BLaER1 treated with 17β-estradiol and CSF1 and Interleukin-3, amounts not matched to agents 10 nM and 100 nM (cell line): ENCODE results near the gene ISLR2.

Experiments used
- H3K27ac ChIP-seq, 11 experiments: shearing (Covaris generic); formaldehyde crosslinking; 2 replicates each; pipeline ENCODE4 v1.8.1; 2022
- H3K27me3 ChIP-seq, 11 experiments: shearing (Covaris generic); formaldehyde crosslinking; 2 replicates each; pipeline ENCODE4 v1.8.1; 2022
- H3K36me3 ChIP-seq, 11 experiments: shearing (Covaris generic); formaldehyde crosslinking; 2 replicates each; pipeline ENCODE4 v1.8.1; 2022
- H3K4me1 ChIP-seq, 10 experiments: shearing (Covaris generic); formaldehyde crosslinking; 2 replicates each; pipeline ENCODE4 v1.8.1; 2022
- H3K4me2 ChIP-seq, 11 experiments: shearing (Covaris generic); formaldehyde crosslinking; 2 replicates each; pipeline ENCODE4 v1.8.1; 2022
- H3K4me3 ChIP-seq, 10 experiments: shearing (Covaris generic); formaldehyde crosslinking; 2 replicates each; pipeline ENCODE4 v1.8.1; 2022
- H3K9ac ChIP-seq, 11 experiments: shearing (Covaris generic); formaldehyde crosslinking; 2 replicates each; pipeline ENCODE4 v1.8.1; 2022
- H3K9me3 ChIP-seq, 11 experiments: shearing (Covaris generic); formaldehyde crosslinking; replicated peaks in 1 of 11; 2 replicates each; pipeline ENCODE4 v1.8.1; 2022
- H4K20me1 ChIP-seq, 11 experiments: shearing (Covaris generic); formaldehyde crosslinking; 2 replicates each; pipeline ENCODE4 v1.8.1; 2022
- Cebpa-rat ChIP-seq, 11 experiments: shearing (Covaris generic); IDR thresholded peaks; 2 replicates each; pipeline ENCODE4 v1.8.1; 2022

The ISLR2 gene

DNA sequence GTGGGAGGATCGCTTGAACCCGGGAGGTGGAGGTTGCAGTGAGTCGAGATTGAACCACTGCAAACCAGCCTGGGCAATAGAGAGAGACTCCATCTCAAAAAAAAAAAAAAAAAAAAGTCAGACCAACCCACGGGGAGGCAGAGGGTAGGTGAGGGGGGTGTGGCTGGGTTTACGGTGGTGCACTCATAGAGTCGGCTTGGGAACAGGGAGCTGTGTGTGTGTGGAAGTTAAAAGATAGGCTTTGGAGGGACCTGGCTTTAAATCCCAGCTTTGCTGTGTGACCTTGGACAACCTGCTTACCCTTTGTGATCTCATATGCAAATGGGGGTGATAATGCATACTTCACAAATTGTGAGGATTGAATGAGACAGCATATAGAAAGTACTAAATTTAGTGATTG, 10.0 kb upstream of the ISLR2 start:
- Histone ChIP-seq H3K9me3 (peaks cover 0 to 6% (median 0%) of the 10 kb centered on the region in 11 experiments; a peak in 3 of 22 replicates), H3K27ac (no peak overlapping the region), H4K20me1 (no peaks in the 10 kb centered on the region; a peak in 2 of 22 replicates), H3K4me3 (no peak overlapping the region), H3K4me2 (no peak overlapping the region), H3K9ac (no peak overlapping the region), H3K27me3 (peaks cover 0 to 3% (median 0%) of the 10 kb centered on the region in 11 experiments; a peak in 2 of 22 replicates), H3K4me1 (peaks cover 29 to 44% (median 42%) of the 10 kb centered on the region in 10 experiments), H3K36me3 (no peaks in the 10 kb centered on the region)
- no peak for TF ChIP-seq Cebpa-rat (IDR thresholded peaks at IDR 0.05)

DNA sequence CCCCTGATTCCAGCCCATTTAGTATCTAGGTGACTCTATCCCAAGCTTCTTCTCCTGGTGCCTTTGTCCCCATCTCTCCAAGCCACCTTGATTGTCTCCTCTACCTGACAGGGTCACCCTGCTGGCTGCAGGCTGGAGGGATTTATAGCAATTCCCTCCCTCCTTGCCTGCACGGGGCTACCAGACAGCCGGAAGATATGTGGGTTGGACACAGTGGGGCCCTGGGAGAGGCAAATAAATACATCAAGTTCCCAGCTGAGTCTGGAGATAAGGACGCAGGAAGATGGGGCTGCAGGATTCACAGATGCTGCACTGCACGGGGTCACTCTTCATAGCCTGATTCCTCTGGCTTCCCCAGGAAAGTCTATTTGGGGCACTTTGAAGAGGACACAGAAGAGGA, 9.3 kb upstream of the ISLR2 start:
- H3K4me2 ChIP-seq = peak overlapping the region in 5 of 11 experiments; percentile 76 to 94 (median 86); a peak in 3 of 22 replicates
- peaks cover 0 to 6% (median 0%) of the 10 kb centered on the region in 11 experiments; a peak in 3 of 22 replicates for H3K9me3 ChIP-seq
- no peak overlapping the region for H3K27ac ChIP-seq
- TF ChIP-seq Cebpa-rat (IDR thresholded peaks at IDR 0.05) = no peak
- H3K4me3 ChIP-seq = no peak overlapping the region
- H3K9ac ChIP-seq = no peak overlapping the region
- H4K20me1 ChIP-seq = no peaks in the 10 kb centered on the region; a peak in 2 of 22 replicates
- H3K36me3 ChIP-seq = no peaks in the 10 kb centered on the region
- H3K4me1 ChIP-seq = peaks cover 29 to 46% (median 44%) of the 10 kb centered on the region in 10 experiments
- H3K27me3 ChIP-seq = peaks cover 0 to 3% (median 0%) of the 10 kb centered on the region in 11 experiments; a peak in 3 of 22 replicates

DNA sequence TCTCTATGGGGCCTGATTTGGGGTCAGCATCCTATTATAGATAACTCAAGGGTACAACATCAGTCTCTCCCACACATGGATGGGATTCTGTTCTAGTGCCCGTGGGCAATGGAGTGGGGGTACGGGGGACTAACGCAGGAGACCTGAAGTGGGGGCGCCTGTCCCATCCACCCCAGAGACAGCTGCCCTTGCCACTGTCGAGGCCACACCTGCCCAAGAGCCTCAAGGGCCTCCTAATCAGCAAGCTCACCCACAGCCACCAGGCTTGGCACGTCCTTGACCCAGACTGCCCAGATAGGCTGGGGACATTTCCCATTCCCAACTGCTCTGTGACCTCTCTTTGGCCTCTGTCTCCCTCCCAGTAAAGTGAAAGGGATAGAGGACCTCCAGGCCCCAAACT, 8.5 kb upstream of the ISLR2 start:
- H3K4me2 ChIP-seq = peak overlapping the region; percentile 46 to 94 (median 83); a peak in 20 of 22 replicates

DNA sequence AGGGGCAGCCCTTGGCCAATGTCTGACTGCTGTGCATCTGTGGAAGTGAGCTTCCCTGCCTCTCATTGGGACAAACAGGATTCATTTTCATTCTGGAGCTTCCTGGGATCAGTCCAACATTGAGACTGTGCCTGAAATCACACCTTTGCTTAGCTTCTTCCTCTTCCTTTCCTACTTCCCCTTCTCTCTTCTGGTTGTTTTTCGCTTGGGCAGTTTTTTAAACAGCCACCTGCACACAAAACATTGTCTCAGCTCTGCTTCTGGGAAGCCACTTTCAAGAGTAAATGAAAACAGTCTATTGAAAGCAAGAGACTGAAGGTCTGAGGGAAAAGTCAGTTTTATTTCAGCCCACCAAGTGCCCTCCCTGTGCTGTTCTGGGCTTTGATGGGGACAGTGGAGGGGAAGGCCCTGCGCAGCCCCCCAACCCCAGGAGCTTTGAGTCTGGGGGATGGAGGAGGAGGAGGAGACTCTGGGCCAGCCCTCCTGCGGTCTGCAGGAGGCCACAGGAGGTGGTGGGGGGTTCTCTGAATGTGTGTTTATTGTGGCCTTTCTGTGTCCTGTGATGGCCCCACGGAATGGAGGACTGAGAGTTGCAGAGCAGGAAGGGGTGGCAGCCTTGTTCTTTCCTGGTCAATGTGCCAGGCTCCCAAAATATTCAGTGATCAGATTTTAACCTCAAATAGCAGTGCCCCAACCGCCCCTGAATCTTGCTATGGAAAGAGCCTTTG, 7.8 kb upstream of the ISLR2 start:
- H3K27ac ChIP-seq = peak overlapping the region in 5 of 11 experiments; percentile 13 to 66 (median 24); a peak in 7 of 22 replicates
- peaks cover 29 to 49% (median 44%) of the 10 kb centered on the region in 10 experiments for H3K4me1 ChIP-seq
- TF ChIP-seq Cebpa-rat (IDR thresholded peaks at IDR 0.05) = no peak
- H3K9me3 ChIP-seq = peaks cover 0 to 6% (median 0%) of the 10 kb centered on the region in 11 experiments; a peak in 3 of 22 replicates
- H3K4me3 ChIP-seq = peak overlapping the region in 2 of 10 experiments; percentile 8 to 24; a peak in 2 of 20 replicates
- H3K9ac ChIP-seq = peak overlapping the region in 3 of 11 experiments; percentile 7 to 34 (median 24); a peak in 4 of 22 replicates
- H3K36me3 ChIP-seq = no peaks in the 10 kb centered on the region
- H3K27me3 ChIP-seq = peaks cover 9 to 18% (median 12%) of the 10 kb centered on the region in 11 experiments
- no peaks in the 10 kb centered on the region; a peak in 2 of 22 replicates for H4K20me1 ChIP-seq
- peak overlapping the region; percentile 46 to 94 (median 83) for H3K4me2 ChIP-seq

More for the DNA sequence above, 8.5 kb upstream of the ISLR2 start:
- peaks cover 0 to 6% (median 0%) of the 10 kb centered on the region in 11 experiments; a peak in 3 of 22 replicates for H3K9me3 ChIP-seq
- H3K27ac ChIP-seq = no peak overlapping the region
- H3K27me3 ChIP-seq = peaks cover 3 to 11% (median 4%) of the 10 kb centered on the region in 11 experiments; a peak in 21 of 22 replicates
- H3K36me3 ChIP-seq = no peaks in the 10 kb centered on the region
- TF ChIP-seq Cebpa-rat (IDR thresholded peaks at IDR 0.05) = no peak
- H4K20me1 ChIP-seq = no peaks in the 10 kb centered on the region; a peak in 2 of 22 replicates
- H3K9ac ChIP-seq = no peak overlapping the region
- no peak overlapping the region for H3K4me3 ChIP-seq
- peaks cover 29 to 46% (median 44%) of the 10 kb centered on the region in 10 experiments for H3K4me1 ChIP-seq

DNA sequence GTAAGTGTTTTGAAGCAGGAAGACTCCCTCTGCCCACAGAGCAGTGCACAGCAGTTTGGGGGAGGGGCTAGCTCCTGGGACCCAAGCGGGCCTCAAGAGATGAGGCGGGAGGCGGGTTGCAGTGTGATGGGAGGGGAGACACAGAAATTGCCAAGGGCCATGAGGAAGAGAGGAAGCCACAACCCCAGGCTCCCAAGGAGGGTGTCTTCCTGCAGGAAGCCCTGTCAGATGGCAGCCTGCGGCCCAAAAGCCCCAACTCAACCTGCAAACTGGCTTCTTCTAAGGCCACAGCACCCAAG, 7.3 kb upstream of the ISLR2 start:
- Histone ChIP-seq H3K4me1 (peaks cover 31 to 52% (median 48%) of the 10 kb centered on the region in 10 experiments), H3K27me3 (peaks cover 14 to 23% (median 17%) of the 10 kb centered on the region in 11 experiments), H3K36me3 (no peaks in the 10 kb centered on the region), H3K27ac (peak overlapping the region in 3 of 11 experiments; percentile 24 to 66 (median 35); a peak in 5 of 22 replicates), H3K4me3 (peak overlapping the region in 2 of 10 experiments; percentile 8 to 24; a peak in 2 of 20 replicates), H3K9me3 (peaks cover 0 to 6% (median 0%) of the 10 kb centered on the region in 11 experiments; a peak in 2 of 22 replicates), H3K4me2 (peak overlapping the region; percentile 46 to 94 (median 83)), H3K9ac (peak overlapping the region in 1 of 11 experiments; percentile 34; a peak in 1 of 22 replicates), H4K20me1 (peaks cover 0 to 5% (median 3%) of the 10 kb centered on the region in 11 experiments; a peak in 14 of 22 replicates)
- TF ChIP-seq Cebpa-rat (IDR thresholded peaks at IDR 0.05) = no peak

DNA sequence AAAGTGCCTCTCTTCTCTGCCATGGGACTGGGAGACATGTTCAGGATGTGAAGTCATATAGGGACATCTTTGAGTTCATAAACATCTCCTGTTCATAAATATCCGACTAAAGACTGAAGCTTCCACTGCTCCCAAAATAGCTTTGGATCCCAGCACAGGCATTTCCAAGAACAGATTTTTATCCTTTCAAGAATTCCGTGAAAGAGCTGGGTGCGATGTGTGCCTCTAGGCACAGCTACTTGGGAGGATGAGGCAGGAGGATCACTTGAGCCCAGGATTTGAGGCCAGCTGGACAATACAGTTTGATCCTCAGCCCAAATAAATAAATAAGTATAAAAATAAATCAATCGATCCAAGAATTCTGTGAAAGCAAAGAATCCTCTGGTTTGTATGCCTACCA, 6.7 kb upstream of the ISLR2 start:
- peak overlapping the region in 1 of 11 experiments; percentile 34; a peak in 1 of 22 replicates for H3K9ac ChIP-seq
- no peak for TF ChIP-seq Cebpa-rat (IDR thresholded peaks at IDR 0.05)
- peaks cover 37 to 57% (median 52%) of the 10 kb centered on the region in 10 experiments for H3K4me1 ChIP-seq
- H3K27ac ChIP-seq = peak overlapping the region in 2 of 11 experiments; percentile 35 to 66; a peak in 2 of 22 replicates
- peaks cover 20 to 29% (median 22%) of the 10 kb centered on the region in 11 experiments for H3K27me3 ChIP-seq
- H3K9me3 ChIP-seq = peaks cover 0 to under 1% (median 0%) of the 10 kb centered on the region in 11 experiments; a peak in 1 of 22 replicates
- H3K4me2 ChIP-seq = peak overlapping the region; percentile 46 to 94 (median 83)
- H3K36me3 ChIP-seq = no peaks in the 10 kb centered on the region
- peak overlapping the region in 1 of 10 experiments; percentile 8; a peak in 1 of 20 replicates for H3K4me3 ChIP-seq
- peaks cover 0 to 10% (median 8%) of the 10 kb centered on the region in 11 experiments; a peak in 15 of 22 replicates for H4K20me1 ChIP-seq

DNA sequence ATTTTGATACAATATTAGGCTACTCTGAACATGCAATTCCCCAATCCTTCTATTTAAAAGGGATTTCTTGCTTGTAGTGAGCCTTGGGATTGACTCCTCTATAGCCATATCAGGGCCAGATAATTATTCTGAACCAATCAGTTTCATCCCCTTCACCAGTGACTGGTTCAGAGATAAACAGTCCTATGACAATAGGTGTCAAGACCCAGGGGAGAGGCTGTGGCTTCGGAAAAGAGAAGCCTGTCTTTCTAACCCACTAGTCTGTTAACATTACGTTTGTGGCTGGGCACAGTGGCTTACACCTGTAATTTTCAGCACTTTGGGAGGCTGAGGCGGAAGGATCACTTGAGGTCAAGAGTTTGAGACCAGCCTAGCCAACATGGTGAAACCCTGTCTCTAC, 6.2 kb upstream of the ISLR2 start:
- Histone ChIP-seq H3K9ac (no peak overlapping the region), H3K27me3 (peaks cover 25 to 34% (median 28%) of the 10 kb centered on the region in 11 experiments)

DNA sequence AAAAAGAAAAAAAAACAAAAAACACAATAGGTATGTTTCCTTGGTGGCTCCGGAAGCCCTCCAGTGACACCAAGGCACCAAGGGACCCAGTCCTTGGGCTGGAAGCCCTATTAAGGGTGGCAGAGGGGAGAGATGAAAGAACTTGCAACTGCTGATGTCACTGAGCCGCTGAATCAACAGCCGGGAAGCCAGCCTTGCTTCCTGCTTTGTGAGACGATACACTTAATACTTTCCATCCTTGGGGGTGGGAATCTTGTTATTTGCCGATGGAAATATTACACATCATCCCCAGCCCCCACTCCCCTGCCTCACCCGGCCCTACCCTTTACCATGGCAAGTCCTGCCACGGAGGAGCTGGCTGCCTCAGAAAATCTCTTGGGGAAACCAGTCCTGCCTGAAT, 5.6 kb upstream of the ISLR2 start:
- peaks cover 31 to 40% (median 33%) of the 10 kb centered on the region in 11 experiments for H3K27me3 ChIP-seq
- H3K4me1 ChIP-seq = peaks cover 46 to 67% (median 57%) of the 10 kb centered on the region in 10 experiments
- H3K4me2 ChIP-seq = peak overlapping the region; percentile 25 to 94 (median 83)
- H3K4me3 ChIP-seq = no peak overlapping the region
- TF ChIP-seq Cebpa-rat (IDR thresholded peaks at IDR 0.05) = no peak
- no peaks in the 10 kb centered on the region for H3K9me3 ChIP-seq
- peaks cover 0 to 21% (median 17%) of the 10 kb centered on the region in 11 experiments; a peak in 16 of 22 replicates for H4K20me1 ChIP-seq
- no peak overlapping the region for H3K27ac ChIP-seq
- no peaks in the 10 kb centered on the region for H3K36me3 ChIP-seq
- H3K9ac ChIP-seq = no peak overlapping the region

More for the DNA sequence above, 6.2 kb upstream of the ISLR2 start:
- TF ChIP-seq Cebpa-rat (IDR thresholded peaks at IDR 0.05) = no peak
- peak overlapping the region; percentile 25 to 94 (median 83); a peak in 20 of 22 replicates for H3K4me2 ChIP-seq
- H3K4me3 ChIP-seq = no peak overlapping the region
- H3K4me1 ChIP-seq = peaks cover 41 to 61% (median 53%) of the 10 kb centered on the region in 10 experiments
- no peaks in the 10 kb centered on the region for H3K9me3 ChIP-seq
- H4K20me1 ChIP-seq = peaks cover 0 to 16% (median 14%) of the 10 kb centered on the region in 11 experiments; a peak in 16 of 22 replicates
- no peak overlapping the region for H3K27ac ChIP-seq
- H3K36me3 ChIP-seq = no peaks in the 10 kb centered on the region
